ENCODE measurements around the gene OXSR1. TPM values are rescaled to one million over a fixed set of nuclear protein-coding genes. Genes with fewer than 3 reads are reported as not detected.

The OXSR1 gene
- total RNA-seq, 3 donors from 2014 or later: 40.2 to 44.0 (median 41.9) TPM

- intact Hi-C loops (cut with DNase I, micrococcal nuclease): no loop called here
Observed at GRCh38 chr3:38270606-38271005, 105.3 kb downstream of the OXSR1 start.

GRCh38 chr3:38271553-38271952, 106.2 kb downstream of the OXSR1 start:
- Histone ChIP-seq H3K9me3 (no peaks in the 10 kb centered on the region), H3K4me1 (ENCODE audit: low read depth) (no peaks in the 10 kb centered on the region), H3K36me3 (ENCODE audit: low read depth) (no peaks in the 10 kb centered on the region), H3K4me3 (no peak overlapping the region)
- TF ChIP-seq CTCF (IDR thresholded peaks at IDR 0.05): no peak
- intact Hi-C loops (cut with DNase I, micrococcal nuclease): no loop called here
- ATAC-seq (no peak), DNase-seq (no peak)

More at GRCh38 chr3:38270606-38271005, 105.3 kb downstream of the OXSR1 start:
- ATAC-seq (no peak), DNase-seq (no peak)
- H3K4me1 ChIP-seq (ENCODE audit: low read depth): no peaks in the 10 kb centered on the region
- H3K9me3 ChIP-seq: no peaks in the 10 kb centered on the region
- no peak overlapping the region for H3K4me3 ChIP-seq
- TF ChIP-seq CTCF (IDR thresholded peaks at IDR 0.05): no peak
- no peaks in the 10 kb centered on the region for H3K36me3 ChIP-seq (ENCODE audit: low read depth)

GRCh38 chr3:38274864-38275649, 109.7 kb downstream of the OXSR1 start:
- Histone ChIP-seq H3K9me3 (no peaks in the 10 kb centered on the region), H3K4me1 (ENCODE audit: low read depth) (no peaks in the 10 kb centered on the region), H3K4me3 (no peak overlapping the region), H3K36me3 (ENCODE audit: low read depth) (no peaks in the 10 kb centered on the region)
- TF ChIP-seq CTCF (IDR thresholded peaks at IDR 0.05): no peak
- no peak for DNase-seq
- intact Hi-C loops (cut with DNase I, micrococcal nuclease): no loop called here
- ATAC-seq: no peak

- H3K9me3 ChIP-seq: no peaks in the 10 kb centered on the region
- intact Hi-C loops (cut with DNase I, micrococcal nuclease): no loop called here
- no peaks in the 10 kb centered on the region for H3K36me3 ChIP-seq (ENCODE audit: low read depth)
- DNase-seq: no peak
- H3K4me3 ChIP-seq: no peak overlapping the region
- no peak for TF ChIP-seq CTCF (IDR thresholded peaks at IDR 0.05)
- ATAC-seq: no peak
- H3K4me1 ChIP-seq (ENCODE audit: low read depth): no peaks in the 10 kb centered on the region
Observed at GRCh38 chr3:38275658-38276057, 110.3 kb downstream of the OXSR1 start.

GRCh38 chr3:38276081-38276916, 111.0 kb downstream of the OXSR1 start:
- no peak for TF ChIP-seq CTCF (IDR thresholded peaks at IDR 0.05)

More at GRCh38 chr3:38276081-38276916, 111.0 kb downstream of the OXSR1 start:
- no peak overlapping the region for H3K4me3 ChIP-seq
- no peaks in the 10 kb centered on the region for H3K4me1 ChIP-seq (ENCODE audit: low read depth)
- no peaks in the 10 kb centered on the region for H3K36me3 ChIP-seq (ENCODE audit: low read depth)
- no peak for DNase-seq
- H3K9me3 ChIP-seq: no peaks in the 10 kb centered on the region
- no peak for ATAC-seq
- intact Hi-C loops (cut with DNase I, micrococcal nuclease): no loop called here
